Astrocyte of the spinal cord (primary cell): Measurements from ENCODE around the gene BCL2L14.
A peak's percentile ranks its signal among the peaks of the same experiment; 100 is the strongest.

Source experiments
- DNase-seq: peaks from one replicate; pipeline ENCODE4 v3.0.0; 2011; ENCODE audit warnings: low read depth, low spot score
- H3K4me3 ChIP-seq: 2 replicates; pipeline ENCODE4 v1.5.1; 2011; ENCODE audit warnings: low read depth, mild to moderate bottlenecking, low read length, moderate library complexity
- in situ Hi-C: cut with HindIII; loops from 2 replicates; pipeline ENCODE4 v1.10.0; 2017; ENCODE audit warnings: low sequenced_read_pairs
- TF ChIP-seq, protein P1 (sequence below): IDR thresholded peaks from 2 replicates; pipeline ENCODE4 v1.5.1; 2012; ENCODE audit warnings: low read depth, mild to moderate bottlenecking, low read length, inconsistent platforms

BCL2L14 gene

DNA sequence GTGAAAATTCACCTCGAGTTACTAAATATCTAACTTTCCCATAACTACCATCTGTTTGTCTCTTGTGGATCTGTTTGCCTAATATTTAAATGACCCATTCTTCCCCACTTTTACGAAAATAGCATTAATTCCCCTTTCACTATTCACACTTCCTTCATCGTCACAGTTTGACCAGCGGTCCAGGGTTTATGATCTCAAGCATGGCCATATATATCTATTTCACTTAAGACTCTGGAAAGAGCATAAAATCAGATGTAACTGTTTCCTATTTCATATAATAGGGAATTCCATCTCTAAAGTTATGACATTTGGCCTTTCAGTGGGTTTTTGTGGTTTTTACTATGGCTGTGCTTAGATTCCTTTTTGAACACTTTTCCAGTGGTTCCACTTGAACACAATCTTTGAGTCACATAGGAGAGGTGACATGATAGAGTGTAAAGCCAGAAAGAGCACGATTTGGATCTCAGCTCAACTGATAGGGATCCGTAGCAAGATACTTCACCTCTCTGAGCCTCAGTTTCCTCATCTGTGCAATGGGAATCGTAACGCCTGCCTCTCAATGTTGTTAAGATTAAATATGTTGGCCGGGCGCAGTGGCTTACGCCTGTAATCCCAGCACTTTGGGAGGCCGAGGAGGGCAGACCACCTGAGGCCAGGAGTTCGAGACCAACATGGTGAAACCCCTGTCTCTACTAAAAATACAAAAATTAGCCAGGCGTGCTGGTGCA is 754 bp upstream of the BCL2L14 start:
- no peak for DNase-seq
- TF ChIP-seq, protein P1, sequence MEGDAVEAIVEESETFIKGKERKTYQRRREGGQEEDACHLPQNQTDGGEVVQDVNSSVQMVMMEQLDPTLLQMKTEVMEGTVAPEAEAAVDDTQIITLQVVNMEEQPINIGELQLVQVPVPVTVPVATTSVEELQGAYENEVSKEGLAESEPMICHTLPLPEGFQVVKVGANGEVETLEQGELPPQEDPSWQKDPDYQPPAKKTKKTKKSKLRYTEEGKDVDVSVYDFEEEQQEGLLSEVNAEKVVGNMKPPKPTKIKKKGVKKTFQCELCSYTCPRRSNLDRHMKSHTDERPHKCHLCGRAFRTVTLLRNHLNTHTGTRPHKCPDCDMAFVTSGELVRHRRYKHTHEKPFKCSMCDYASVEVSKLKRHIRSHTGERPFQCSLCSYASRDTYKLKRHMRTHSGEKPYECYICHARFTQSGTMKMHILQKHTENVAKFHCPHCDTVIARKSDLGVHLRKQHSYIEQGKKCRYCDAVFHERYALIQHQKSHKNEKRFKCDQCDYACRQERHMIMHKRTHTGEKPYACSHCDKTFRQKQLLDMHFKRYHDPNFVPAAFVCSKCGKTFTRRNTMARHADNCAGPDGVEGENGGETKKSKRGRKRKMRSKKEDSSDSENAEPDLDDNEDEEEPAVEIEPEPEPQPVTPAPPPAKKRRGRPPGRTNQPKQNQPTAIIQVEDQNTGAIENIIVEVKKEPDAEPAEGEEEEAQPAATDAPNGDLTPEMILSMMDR = no peak
- in situ Hi-C loops = no loop called here
- no peak overlapping the region for H3K4me3 ChIP-seq

DNA sequence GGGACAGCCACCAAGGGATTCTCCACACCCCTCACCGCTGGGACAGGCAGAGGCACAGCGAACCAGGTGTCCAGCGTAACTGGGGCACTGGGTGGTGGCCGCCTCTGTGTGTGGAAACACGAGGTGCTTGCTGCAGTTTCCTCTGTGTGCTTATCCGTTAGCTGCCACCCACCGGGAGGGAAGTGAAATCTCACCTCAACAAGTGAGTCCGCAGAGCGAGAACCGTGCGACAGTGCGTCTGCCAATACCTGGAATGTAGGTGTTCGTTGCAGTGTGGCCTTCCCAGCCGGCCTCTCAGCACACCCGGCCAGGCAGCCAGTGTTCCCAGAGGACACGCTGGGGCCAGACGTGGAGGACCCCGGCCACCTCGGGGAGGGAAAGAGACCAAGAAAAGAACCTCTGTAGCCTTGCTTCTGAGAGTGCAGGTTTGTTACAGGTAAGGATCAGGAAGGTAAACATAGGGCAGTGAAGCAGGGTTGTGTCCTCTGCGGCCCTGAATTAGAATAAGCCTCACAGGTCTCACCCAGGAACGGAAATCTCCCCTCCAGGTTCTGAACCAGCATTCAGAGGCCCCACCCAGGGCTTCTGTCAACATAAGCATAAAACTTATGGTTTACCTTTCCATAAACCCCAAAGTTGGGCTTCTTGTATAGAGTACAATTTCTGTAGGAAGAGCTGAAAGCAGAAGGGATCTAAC is 1.5 kb downstream of the BCL2L14 start:
- TF ChIP-seq, protein P1 = no peak
- DNase-seq = no peak
- in situ Hi-C loops = no loop called here
- no peak overlapping the region for H3K4me3 ChIP-seq

DNA sequence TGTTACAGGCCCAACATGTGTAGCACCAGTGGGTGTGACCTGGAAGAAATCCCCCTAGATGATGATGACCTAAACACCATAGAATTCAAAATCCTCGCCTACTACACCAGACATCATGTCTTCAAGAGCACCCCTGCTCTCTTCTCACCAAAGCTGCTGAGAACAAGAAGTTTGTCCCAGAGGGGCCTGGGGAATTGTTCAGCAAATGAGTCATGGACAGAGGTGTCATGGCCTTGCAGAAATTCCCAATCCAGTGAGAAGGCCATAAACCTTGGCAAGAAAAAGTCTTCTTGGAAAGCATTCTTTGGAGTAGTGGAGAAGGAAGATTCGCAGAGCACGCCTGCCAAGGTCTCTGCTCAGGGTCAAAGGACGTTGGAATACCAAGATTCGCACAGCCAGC is 8.6 kb downstream of the BCL2L14 start:
- peak; percentile 27 for DNase-seq
- in situ Hi-C loops = no loop called here
- no peak overlapping the region for H3K4me3 ChIP-seq
- TF ChIP-seq, protein P1 = no peak

DNA sequence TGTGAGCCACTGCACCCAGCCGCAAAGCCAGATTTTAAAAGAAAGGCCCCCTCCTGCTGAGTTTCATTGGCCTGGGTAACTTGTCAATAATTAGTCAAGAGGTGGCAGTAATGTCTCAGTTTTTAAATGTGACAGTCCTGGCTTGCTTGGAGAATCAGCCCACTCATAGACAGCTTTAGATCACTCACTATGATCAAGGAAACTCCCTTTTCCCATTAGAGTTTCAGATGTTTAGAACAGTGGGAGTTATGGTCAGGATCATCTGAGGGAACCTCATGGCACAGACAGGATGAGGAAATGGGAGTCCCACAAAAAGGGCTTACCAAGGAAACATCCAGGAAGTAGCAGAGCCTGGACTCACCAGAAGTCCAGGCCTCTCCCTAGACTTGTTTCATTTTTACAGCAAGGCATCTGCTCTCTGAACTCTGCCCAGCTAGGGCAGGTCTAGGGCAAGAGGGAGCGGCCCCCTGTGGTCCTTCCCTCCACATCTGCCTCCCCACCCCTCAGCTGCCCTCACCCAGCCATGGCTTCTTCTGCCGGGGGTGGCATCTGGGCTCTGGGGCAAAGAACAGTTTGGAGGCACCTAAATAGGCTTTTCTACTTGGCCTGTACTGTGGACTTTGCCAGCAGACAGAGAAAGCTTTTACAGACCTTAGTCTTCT is 11.2 kb downstream of the BCL2L14 start:
- TF ChIP-seq, protein P1 = peak; percentile 29
- H3K4me3 ChIP-seq = no peak overlapping the region
- in situ Hi-C loops = no loop called here
- peak; percentile 55 for DNase-seq

DNA sequence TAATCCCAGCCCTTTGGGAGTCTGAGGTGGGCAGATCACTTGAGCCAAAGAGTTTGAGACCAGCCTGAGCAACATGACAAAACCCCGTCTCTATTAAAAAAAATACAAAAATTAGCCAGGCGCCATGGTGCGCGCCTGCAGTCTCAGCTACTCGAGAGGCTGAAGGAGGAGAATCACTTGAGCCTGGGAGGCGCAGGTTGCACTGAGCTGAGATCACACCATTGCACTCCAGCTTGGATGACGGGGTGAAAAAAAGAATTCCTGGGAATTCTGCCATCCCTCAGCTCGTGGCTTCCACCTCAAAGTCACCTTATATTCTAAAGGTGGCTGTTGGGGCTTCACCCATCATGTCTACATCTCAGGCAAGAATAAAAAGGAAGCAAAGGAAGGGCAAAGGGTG is 12.9 kb downstream of the BCL2L14 start:
- in situ Hi-C loops = no loop called here
- no peak for DNase-seq
- TF ChIP-seq, protein P1 = no peak

DNA sequence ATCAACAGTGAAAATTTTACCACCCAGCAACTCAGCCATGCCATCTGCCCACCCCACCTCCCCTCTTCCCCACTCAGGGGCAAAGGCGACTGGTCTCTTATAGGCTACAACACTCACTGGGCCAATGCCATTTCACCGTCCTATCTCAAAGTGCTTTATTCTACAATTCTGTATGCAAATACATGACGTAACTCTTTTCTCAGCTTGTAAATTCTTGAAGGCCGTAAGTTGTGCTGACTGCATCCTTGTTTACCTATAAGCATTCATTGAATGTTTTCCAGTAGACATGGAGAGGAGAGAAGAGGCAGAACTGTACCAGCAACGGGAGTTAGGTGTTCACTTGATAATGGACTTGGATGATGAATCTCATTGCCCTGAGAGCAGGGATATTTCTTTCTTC is 15.6 kb downstream of the BCL2L14 start:
- no peak for DNase-seq
- TF ChIP-seq, protein P1 = no peak
- in situ Hi-C loops = no loop called here
- no peak overlapping the region for H3K4me3 ChIP-seq

More for the DNA sequence above, 12.9 kb downstream of the BCL2L14 start:
- no peak overlapping the region for H3K4me3 ChIP-seq
